Liver (tissue), 9 donors: Measurements from ENCODE around the gene PRR23E. TPM values are rescaled to one million over a fixed set of nuclear protein-coding genes. Genes with fewer than 3 reads are reported as not detected.

ENCODE experiments used
- DNase-seq: peaks from one replicate; pipeline ENCODE4 v3.0.0-alpha.2; 2017; ENCODE audit warnings: low spot score
- H3K27ac ChIP-seq, 2 donors: one replicate each; pipeline ENCODE4 v1.7.0; 2013; ENCODE audit warnings: inconsistent platforms in 2 of 2, low read length in 2 of 2, control low read depth in 1 of 2, low read depth in 1 of 2, mild to moderate bottlenecking in 1 of 2
- H3K27me3 ChIP-seq, 4 donors: one replicate each; pipeline versions ENCODE4 v1.6.1 to v1.7.0; 2013; ENCODE audit warnings: low read length in 3 of 4, inconsistent platforms in 1 of 4, mild to moderate bottlenecking in 1 of 4, moderate library complexity in 1 of 4; ENCODE audit not compliant: control insufficient read depth in 4 of 4, insufficient read depth in 4 of 4
- H3K36me3 ChIP-seq, 4 donors: one replicate each; pipeline versions ENCODE4 v1.6.1 to v1.7.0; 2013; ENCODE audit warnings: low read length in 3 of 4, mild to moderate bottlenecking in 3 of 4, low read depth in 1 of 4, moderate library complexity in 1 of 4; ENCODE audit not compliant: control insufficient read depth in 4 of 4, insufficient read depth in 3 of 4
- H3K4me1 ChIP-seq, 4 donors: one replicate each; pipeline versions ENCODE4 v1.6.1 to v1.7.0; 2013; ENCODE audit warnings: low read length in 3 of 4, mild to moderate bottlenecking in 3 of 4, moderate library complexity in 1 of 4; ENCODE audit not compliant: control insufficient read depth in 4 of 4, insufficient read depth in 4 of 4
- H3K4me3 ChIP-seq, 3 donors: one replicate each; pipeline versions ENCODE4 v1.6.1 to v1.7.0; 2013; ENCODE audit warnings: low read length in 3 of 3, control low read depth in 1 of 3, low read depth in 1 of 3, mild to moderate bottlenecking in 1 of 3
- H3K9ac ChIP-seq, 2 donors: one replicate each; pipeline ENCODE4 v1.7.0; 2013; ENCODE audit warnings: low read length in 2 of 2, mild to moderate bottlenecking in 2 of 2, moderate library complexity in 2 of 2, control low read depth in 1 of 2, low read depth in 1 of 2
- H3K9me3 ChIP-seq, 4 donors: one replicate each; pipeline versions ENCODE4 v1.6.1 to v1.7.0; 2013; ENCODE audit warnings: low read length in 3 of 4; ENCODE audit not compliant: control insufficient read depth in 4 of 4
- EGR1 ChIP-seq, 2 donors: IDR thresholded peaks; 2 replicates each; pipeline ENCODE4 v1.6.1; 2016 to 2018; ENCODE audit warnings: antibody characterized with exemption in 2 of 2, low read depth in 2 of 2
- FOXA1 ChIP-seq: IDR thresholded peaks from 2 replicates; pipeline ENCODE4 v1.6.1; 2016; ENCODE audit warnings: antibody characterized with exemption
- GABPA ChIP-seq, 2 donors: IDR thresholded peaks in 1 of 2; conservative IDR thresholded peaks in 1 of 2; 2 replicates each; pipeline ENCODE4 v1.6.1; 2016; ENCODE audit warnings: antibody characterized with exemption in 2 of 2, mild to moderate bottlenecking in 1 of 2, moderate library complexity in 1 of 2
- HNF4A ChIP-seq, 2 donors: conservative IDR thresholded peaks; 2 replicates each; pipeline ENCODE4 v1.6.1; 2016; ENCODE audit warnings: antibody characterized with exemption in 2 of 2, mild to moderate bottlenecking in 2 of 2
- HNF4G ChIP-seq: IDR thresholded peaks from 2 replicates; pipeline ENCODE4 v1.6.1; 2016; ENCODE audit warnings: antibody characterized with exemption
- JUND ChIP-seq, 2 donors: IDR thresholded peaks; 2 replicates each; pipeline ENCODE4 v1.6.1; 2016; ENCODE audit warnings: antibody characterized with exemption in 2 of 2
- NR2F2 ChIP-seq: IDR thresholded peaks from 2 replicates; pipeline ENCODE4 v1.6.1; 2016; ENCODE audit warnings: antibody characterized with exemption
- SP1 ChIP-seq: IDR thresholded peaks from 2 replicates; pipeline ENCODE4 v1.6.1; 2018; ENCODE audit warnings: antibody characterized with exemption, mild to moderate bottlenecking
- TAF1 ChIP-seq: conservative IDR thresholded peaks from 2 replicates; pipeline ENCODE4 v1.6.1; 2016; ENCODE audit warnings: antibody characterized with exemption, mild to moderate bottlenecking
- YY1 ChIP-seq: IDR thresholded peaks from 2 replicates; pipeline ENCODE4 v1.6.1; 2016; ENCODE audit warnings: antibody characterized with exemption, mild to moderate bottlenecking
- WGBS: extraction: QIAGEN DNeasy Blood & Tissue Kit; methylation state at CpG from one replicate; pipeline ENCODE4 v1.1.7; 2013; 5-methylcytosine and 5-hydroxymethylcytosine counted together
- polyA plus RNA-seq, 2 donors: library from polyadenylated mRNA; stranded (reverse) in 1 of 2; unstranded in 1 of 2; fragments of 200-250 nt in 1 of 2; fragments of >200 nt in 1 of 2; fragmentation: Nextera tagmentation in 1 of 2; extraction: Ambion mirVana in 1 of 2; gene quantifications; one replicate each; pipeline versions ENCODE4 v1.2.1 to v1.2.3, GENCODE V29; 2013 to 2015
- total RNA-seq, 2 donors: library from RNA; depleted of rRNA; stranded (reverse); fragments of >200 nt; gene quantifications; one replicate each; pipeline ENCODE4 v1.2.3, GENCODE V29; 2014
- TF ChIP-seq, protein P1 (sequence below): IDR thresholded peaks from 2 replicates; pipeline ENCODE4 v1.6.1; 2016; ENCODE audit warnings: antibody characterized with exemption
- TF ChIP-seq, protein P2 (sequence below): IDR thresholded peaks from 2 replicates; pipeline ENCODE4 v1.6.1; 2016; ENCODE audit warnings: antibody characterized with exemption
- TF ChIP-seq, protein P3 (sequence below): IDR thresholded peaks from 2 replicates; pipeline ENCODE4 v1.6.1; 2016; ENCODE audit warnings: antibody characterized with exemption
- donor health status: healthy.
- donor health status: healthy.
- donor health status: healthy.
- donor health status: healthy.
- donor health status: healthy.

The PRR23E gene
- total and polyA plus RNA-seq, 4 donors = not detected

GRCh38 chr3:127206611-127207516, 13.9 kb downstream of the PRR23E start:
- Histone ChIP-seq H3K4me3 (no peak overlapping the region), H3K36me3 (no peaks in the 10 kb centered on the region), H3K9me3 (no peaks in the 10 kb centered on the region), H3K4me1 (no peaks in the 10 kb centered on the region), H3K9ac (no peak overlapping the region), H3K27ac (no peak overlapping the region), H3K27me3 (no peaks in the 10 kb centered on the region)
- no peak for DNase-seq
- WGBS = 81% methylated on average over 15 of the region's 15 CpGs
- TF ChIP-seq HNF4A (conservative IDR thresholded peaks at IDR 0.05) (no peak), YY1 (no peak)

- no peak overlapping the region for H3K4me3 ChIP-seq
- no peak overlapping the region for H3K27ac ChIP-seq
- TF ChIP-seq, protein P1, sequence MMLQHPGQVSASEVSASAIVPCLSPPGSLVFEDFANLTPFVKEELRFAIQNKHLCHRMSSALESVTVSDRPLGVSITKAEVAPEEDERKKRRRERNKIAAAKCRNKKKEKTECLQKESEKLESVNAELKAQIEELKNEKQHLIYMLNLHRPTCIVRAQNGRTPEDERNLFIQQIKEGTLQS = no peak
- TF ChIP-seq HNF4A (conservative IDR thresholded peaks at IDR 0.05) (no peak), EGR1 (IDR thresholded peaks at IDR 0.05; ENCODE audit: low read depth in 2 of 2) (no peak), GABPA (IDR thresholded peaks at IDR 0.05 in 1 of 2, conservative IDR thresholded peaks at IDR 0.05 in 1 of 2) (no peak), SP1 (no peak), NR2F2 (no peak), YY1 (no peak), FOXA1 (no peak), TAF1 (no peak), HNF4G (no peak)
- H3K9ac ChIP-seq = no peak overlapping the region
- H3K36me3 ChIP-seq = no peaks in the 10 kb centered on the region
- no peak for DNase-seq
- H3K27me3 ChIP-seq = no peaks in the 10 kb centered on the region
- WGBS = 90% methylated on average over 8 of the region's 8 CpGs
- no peaks in the 10 kb centered on the region for H3K4me1 ChIP-seq
- H3K9me3 ChIP-seq = no peaks in the 10 kb centered on the region
These were observed 15.0 kb downstream of the PRR23E start for GRCh38 chr3:127207727-127208482.

GRCh38 chr3:127208483-127209100, 15.7 kb downstream of the PRR23E start:
- Histone ChIP-seq H3K4me1 (no peaks in the 10 kb centered on the region), H3K27me3 (no peaks in the 10 kb centered on the region), H3K9me3 (no peaks in the 10 kb centered on the region), H3K36me3 (no peaks in the 10 kb centered on the region), H3K4me3 (no peak overlapping the region), H3K27ac (no peak overlapping the region), H3K9ac (no peak overlapping the region)
- no peak for DNase-seq
- TF ChIP-seq SP1 = no peak
- TF ChIP-seq, protein P2, sequence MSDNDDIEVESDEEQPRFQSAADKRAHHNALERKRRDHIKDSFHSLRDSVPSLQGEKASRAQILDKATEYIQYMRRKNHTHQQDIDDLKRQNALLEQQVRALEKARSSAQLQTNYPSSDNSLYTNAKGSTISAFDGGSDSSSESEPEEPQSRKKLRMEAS = no peak
- TF ChIP-seq TAF1 = no peak
- TF ChIP-seq EGR1 (IDR thresholded peaks at IDR 0.05; ENCODE audit: low read depth in 2 of 2) = no peak
- TF ChIP-seq, protein P3, sequence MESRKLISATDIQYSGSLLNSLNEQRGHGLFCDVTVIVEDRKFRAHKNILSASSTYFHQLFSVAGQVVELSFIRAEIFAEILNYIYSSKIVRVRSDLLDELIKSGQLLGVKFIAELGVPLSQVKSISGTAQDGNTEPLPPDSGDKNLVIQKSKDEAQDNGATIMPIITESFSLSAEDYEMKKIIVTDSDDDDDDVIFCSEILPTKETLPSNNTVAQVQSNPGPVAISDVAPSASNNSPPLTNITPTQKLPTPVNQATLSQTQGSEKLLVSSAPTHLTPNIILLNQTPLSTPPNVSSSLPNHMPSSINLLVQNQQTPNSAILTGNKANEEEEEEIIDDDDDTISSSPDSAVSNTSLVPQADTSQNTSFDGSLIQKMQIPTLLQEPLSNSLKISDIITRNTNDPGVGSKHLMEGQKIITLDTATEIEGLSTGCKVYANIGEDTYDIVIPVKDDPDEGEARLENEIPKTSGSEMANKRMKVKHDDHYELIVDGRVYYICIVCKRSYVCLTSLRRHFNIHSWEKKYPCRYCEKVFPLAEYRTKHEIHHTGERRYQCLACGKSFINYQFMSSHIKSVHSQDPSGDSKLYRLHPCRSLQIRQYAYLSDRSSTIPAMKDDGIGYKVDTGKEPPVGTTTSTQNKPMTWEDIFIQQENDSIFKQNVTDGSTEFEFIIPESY = no peak
- TF ChIP-seq JUND (IDR thresholded peaks at IDR 0.05) = no peak
- no peak for TF ChIP-seq HNF4G
- 89% methylated on average over 14 of the region's 14 CpGs for WGBS
